H9 (cell line): Measurements from ENCODE around the gene HMCN1. TPM values are rescaled to one million over a fixed set of nuclear protein-coding genes. Genes with fewer than 3 reads are reported as not detected.

Experiments used
- DNase-seq: peaks from one replicate; pipeline ENCODE4 v3.0.0-alpha.2; 2017
- H2AFZ ChIP-seq: one replicate; pipeline ENCODE4 v1.6.1; 2013; ENCODE audit warnings: mild to moderate bottlenecking, low read length, control low read depth, moderate library complexity
- H2AK5ac ChIP-seq: 2 replicates; pipeline ENCODE4 v1.6.1; 2013; ENCODE audit warnings: low read length, control low read depth, mixed read lengths; ENCODE audit not compliant: insufficient read length
- H2BK120ac ChIP-seq: one replicate; pipeline ENCODE4 v1.6.1; 2013; ENCODE audit warnings: low read depth, mild to moderate bottlenecking, low read length, control low read depth, inconsistent platforms; ENCODE audit not compliant: poor library complexity, severe bottlenecking
- H2BK12ac ChIP-seq: 2 replicates; pipeline ENCODE4 v1.6.1; 2013; ENCODE audit warnings: low read length, control low read depth, mixed read lengths, low read depth; ENCODE audit not compliant: insufficient read length
- H2BK15ac ChIP-seq: 2 replicates; pipeline ENCODE4 v1.6.1; 2013; ENCODE audit warnings: low read depth, low read length, control low read depth
- H2BK20ac ChIP-seq: one replicate; pipeline ENCODE4 v1.6.1; 2013; ENCODE audit warnings: low read depth, mild to moderate bottlenecking, low read length, control low read depth, inconsistent platforms; ENCODE audit not compliant: poor library complexity, severe bottlenecking
- H2BK5ac ChIP-seq: 2 replicates; pipeline ENCODE4 v1.6.1; 2013; ENCODE audit warnings: low read length, control low read depth, mixed read lengths; ENCODE audit not compliant: insufficient read length
- H3K14ac ChIP-seq: 2 replicates; pipeline ENCODE4 v1.6.1; 2013; ENCODE audit warnings: low read length, control low read depth; ENCODE audit not compliant: insufficient read depth
- H3K18ac ChIP-seq: 2 replicates; pipeline ENCODE4 v1.6.1; 2013; ENCODE audit warnings: low read depth, mild to moderate bottlenecking, mixed read lengths, low read length, control low read depth; ENCODE audit not compliant: insufficient read length
- H3K23ac ChIP-seq: 2 replicates; pipeline ENCODE4 v1.6.1; 2013; ENCODE audit warnings: low read length, control low read depth, mixed read lengths, low read depth; ENCODE audit not compliant: insufficient read length
- H3K23me2 ChIP-seq: 2 replicates; pipeline ENCODE4 v1.6.1; 2013; ENCODE audit warnings: low read depth, mild to moderate bottlenecking, mixed read lengths, low read length, control low read depth; ENCODE audit not compliant: insufficient read length, poor library complexity, severe bottlenecking
- H3K27ac ChIP-seq: 2 replicates; pipeline ENCODE4 v1.5.1; 2013; ENCODE audit warnings: low read length, control low read depth, mixed read lengths, low read depth; ENCODE audit not compliant: insufficient read length
- H3K27me3 ChIP-seq: 2 replicates; pipeline ENCODE4 v1.6.1; 2013; ENCODE audit warnings: low read length, control low read depth, inconsistent platforms; ENCODE audit not compliant: insufficient read depth
- H3K4ac ChIP-seq: 2 replicates; pipeline ENCODE4 v1.6.1; 2013; ENCODE audit warnings: low read depth, mild to moderate bottlenecking, control low read depth, inconsistent platforms, low read length, moderate library complexity
- H3K4me1 ChIP-seq: 2 replicates; pipeline ENCODE4 v1.6.1; 2013; ENCODE audit warnings: low read length, control low read depth, inconsistent platforms; ENCODE audit not compliant: insufficient read depth
- H3K4me2 ChIP-seq: 2 replicates; pipeline ENCODE4 v1.6.1; 2013; ENCODE audit warnings: low read length, control low read depth, mixed read lengths; ENCODE audit not compliant: insufficient read length, insufficient read depth
- H3K56ac ChIP-seq: 2 replicates; pipeline ENCODE4 v1.6.1; 2013; ENCODE audit warnings: low read depth, mild to moderate bottlenecking, mixed read lengths, low read length, control low read depth; ENCODE audit not compliant: insufficient read length
- H3K79me1 ChIP-seq: 2 replicates; pipeline ENCODE4 v1.6.1; 2013; ENCODE audit warnings: low read depth, mild to moderate bottlenecking, moderate library complexity, low read length, control low read depth, inconsistent platforms; ENCODE audit not compliant: insufficient read depth, poor library complexity, severe bottlenecking
- H3K79me2 ChIP-seq: 2 replicates; pipeline ENCODE4 v1.6.1; 2013; ENCODE audit warnings: low read length, control low read depth, inconsistent platforms; ENCODE audit not compliant: insufficient read depth
- H3K9ac ChIP-seq: 2 replicates; pipeline ENCODE4 v1.6.1; 2013; ENCODE audit warnings: low read length, control low read depth, mixed read lengths; ENCODE audit not compliant: insufficient read length; ENCODE audit errors: extremely low read depth
- H3K9me3 ChIP-seq: one replicate; pipeline ENCODE4 v1.6.1; 2013; ENCODE audit warnings: low read depth, low read length, inconsistent platforms; ENCODE audit not compliant: control insufficient read depth
- H3T11ph ChIP-seq: one replicate; pipeline ENCODE4 v1.6.1; 2013; ENCODE audit warnings: mild to moderate bottlenecking, low read length, control low read depth, inconsistent platforms
- H4K20me1 ChIP-seq: one replicate; pipeline ENCODE4 v1.6.1; 2013; ENCODE audit not compliant: control insufficient read depth, insufficient read length, insufficient read depth
- H4K5ac ChIP-seq: 2 replicates; pipeline ENCODE4 v1.6.1; 2013; ENCODE audit warnings: low read depth, mild to moderate bottlenecking, mixed read lengths, low read length, control low read depth; ENCODE audit not compliant: insufficient read length
- H4K8ac ChIP-seq: replicated peaks from 2 replicates; pipeline ENCODE4 v1.6.1; 2013; ENCODE audit warnings: low read length, control low read depth, mixed read lengths, low read depth; ENCODE audit not compliant: insufficient read length
- H4K91ac ChIP-seq: 2 replicates; pipeline ENCODE4 v1.6.1; 2013; ENCODE audit warnings: low read depth, mild to moderate bottlenecking, moderate library complexity, mixed read lengths, low read length, control low read depth; ENCODE audit not compliant: insufficient read length
- H3K27ac Mint-ChIP-seq, 3 experiments: 2 replicates in 2 of 3; 3 replicates in 1 of 3; pipeline ENCODE4 v1.8.0; 2020 to 2021; ENCODE audit warnings: mixed read lengths in 3 of 3, mild to moderate bottlenecking in 1 of 3, moderate library complexity in 1 of 3
- H3K27me3 Mint-ChIP-seq: 2 replicates; pipeline ENCODE4 v1.8.0; 2021; ENCODE audit warnings: low read depth, mild to moderate bottlenecking, moderate library complexity, mixed read lengths
- H3K36me3 Mint-ChIP-seq, 3 experiments: 2 replicates in 2 of 3; 3 replicates in 1 of 3; pipeline ENCODE4 v1.8.0; 2020 to 2021; ENCODE audit warnings: low read depth in 3 of 3, mixed read lengths in 3 of 3; ENCODE audit not compliant: insufficient read depth in 1 of 3
- H3K4me1 Mint-ChIP-seq, 2 experiments: 2 replicates each; pipeline ENCODE4 v1.8.0; 2020; ENCODE audit warnings: mixed read lengths in 2 of 2
- H3K4me3 Mint-ChIP-seq, 2 experiments: 2 replicates in 1 of 2; 3 replicates in 1 of 2; pipeline ENCODE4 v1.8.0; 2020 to 2021; ENCODE audit warnings: mild to moderate bottlenecking in 2 of 2, mixed read lengths in 2 of 2, moderate library complexity in 1 of 2
- H3K9me3 Mint-ChIP-seq, 2 experiments: 2 replicates in 1 of 2; 3 replicates in 1 of 2; pipeline ENCODE4 v1.8.0; 2020; ENCODE audit warnings: mild to moderate bottlenecking in 2 of 2, mixed read lengths in 2 of 2, moderate library complexity in 1 of 2
- CTCF ChIP-seq: fragments of 200-600 bp; sonication (generic); conservative IDR thresholded peaks from 3 replicates; pipeline ENCODE4 v1.8.0; 2021; ENCODE audit warnings: antibody characterized with exemption, mild to moderate bottlenecking
- WGBS: extraction: QIAGEN DNeasy Blood & Tissue Kit; methylation state at CpG from one replicate; pipeline ENCODE4 v1.1.7; 2013; ENCODE audit warnings: missing lambda C conversion rate, low lambda C conversion rate, mixed read lengths; ENCODE audit not compliant: insufficient read length; ENCODE audit errors: extremely low coverage; 5-methylcytosine and 5-hydroxymethylcytosine counted together
- total RNA-seq: library from RNA; stranded (reverse); gene quantifications from 2 replicates; pipeline ENCODE4 v1.2.1, GENCODE V29; 2021

HMCN1 gene
- total RNA-seq, 1 experiment from 2014 or later: 3.3 TPM

- Histone ChIP-seq H3K14ac (no peak overlapping the region), H4K91ac (no peak overlapping the region), H2AK5ac (no peak overlapping the region), H3K79me2 (no peaks in the 10 kb centered on the region), H3K4me2 (no peak overlapping the region), H3K79me1 (no peaks in the 10 kb centered on the region), H3K23me2 (no peaks in the 10 kb centered on the region), H4K8ac (no peak overlapping the region), H3K9me3 (no peaks in the 10 kb centered on the region), H4K5ac (no peak overlapping the region), H3K23ac (no peak overlapping the region), H2AFZ (no peak overlapping the region), H2BK15ac (no peak overlapping the region), H3K18ac (no peak overlapping the region), H2BK5ac (no peak overlapping the region), H3K56ac (no peak overlapping the region), H3T11ph (no peak overlapping the region), H3K4ac (no peak overlapping the region), H2BK12ac (no peak overlapping the region), H3K27me3 (no peaks in the 10 kb centered on the region), H4K20me1 (no peaks in the 10 kb centered on the region), H3K9ac (no peak overlapping the region), H3K4me1 (no peaks in the 10 kb centered on the region), H2BK20ac (no peak overlapping the region), H2BK120ac (no peak overlapping the region), H3K27ac (no peak overlapping the region)
- whole genome bisulfite sequencing: no CpG with 5 or more reads among the region's 2 CpGs
- Mint-ChIP-seq H3K4me3 (no peak overlapping the region), H3K27ac (no peak overlapping the region; a peak in 1 of 7 replicates), H3K4me1 (no peaks in the 10 kb centered on the region), H3K27me3 (no peaks in the 10 kb centered on the region), H3K9me3 (no peaks in the 10 kb centered on the region; a peak in 1 of 5 replicates), H3K36me3 (no peaks in the 10 kb centered on the region)
- DNase-seq: no peak
- TF ChIP-seq CTCF: no peak
Observed at GRCh38 chr1:186193224-186193623, 459.0 kb downstream of the HMCN1 start.
